ENCODE measurements around the gene AMOTL2.

Gene AMOTL2

GRCh38 chr3:134374105-134374790 is at the start of gene AMOTL2:
Gene AMOTL2, minus strand, starts transcription at chr3:134374447. Its CDS starts 3,014 bp downstream, at chr3:134371433.
- in situ Hi-C loops (cut with HindIII; ENCODE audit: low sequenced_read_pairs) = no loop called here
- H3K4me3 ChIP-seq (ENCODE audit: low read depth, low read length) = peak within 1 kb of the TSS; percentile 94
- TF ChIP-seq CTCF (IDR thresholded peaks at IDR 0.05; ENCODE audit: low read depth, low read length, missing control alignments) = no peak
- DNase-seq (ENCODE audit: low read depth) = peak; percentile 95

GRCh38 chr3:134423153-134423552 is 48.9 kb upstream of the AMOTL2 start:
- no peak for DNase-seq (ENCODE audit: low read depth)
- in situ Hi-C loops (cut with HindIII; ENCODE audit: low sequenced_read_pairs) = no loop called here
- no peak for TF ChIP-seq CTCF (IDR thresholded peaks at IDR 0.05; ENCODE audit: low read depth, low read length, missing control alignments)
- no peak overlapping the region for H3K4me3 ChIP-seq (ENCODE audit: low read depth, low read length)

GRCh38 chr3:134419960-134420321 is 45.7 kb upstream of the AMOTL2 start:
- no peak for DNase-seq (ENCODE audit: low read depth)
- no peak overlapping the region for H3K4me3 ChIP-seq (ENCODE audit: low read depth, low read length)
- in situ Hi-C loops (cut with HindIII; ENCODE audit: low sequenced_read_pairs) = no loop called here
- TF ChIP-seq CTCF (IDR thresholded peaks at IDR 0.05; ENCODE audit: low read depth, low read length, missing control alignments) = no peak

- TF ChIP-seq CTCF (IDR thresholded peaks at IDR 0.05; ENCODE audit: low read depth, low read length, missing control alignments) = no peak
- H3K4me3 ChIP-seq (ENCODE audit: low read depth, low read length) = no peak overlapping the region
- in situ Hi-C loops (cut with HindIII; ENCODE audit: low sequenced_read_pairs) = no loop called here
- no peak for DNase-seq (ENCODE audit: low read depth)
These were observed 45.1 kb upstream of the AMOTL2 start for GRCh38 chr3:134419214-134419959.

GRCh38 chr3:134409041-134409440 is 34.8 kb upstream of the AMOTL2 start:
- in situ Hi-C loops (cut with HindIII; ENCODE audit: low sequenced_read_pairs) = no loop called here
- no peak for TF ChIP-seq CTCF (IDR thresholded peaks at IDR 0.05; ENCODE audit: low read depth, low read length, missing control alignments)
- no peak for DNase-seq (ENCODE audit: low read depth)
- H3K4me3 ChIP-seq (ENCODE audit: low read depth, low read length) = no peak overlapping the region

GRCh38 chr3:134407239-134407625 is 33.0 kb upstream of the AMOTL2 start:
- H3K4me3 ChIP-seq (ENCODE audit: low read depth, low read length) = no peak overlapping the region
- TF ChIP-seq CTCF (IDR thresholded peaks at IDR 0.05; ENCODE audit: low read depth, low read length, missing control alignments) = no peak
- DNase-seq (ENCODE audit: low read depth) = no peak
- in situ Hi-C loops (cut with HindIII; ENCODE audit: low sequenced_read_pairs) = no loop called here
